ENCODE results near the gene NPTN. TPM values are rescaled to one million over a fixed set of nuclear protein-coding genes. Genes with fewer than 3 reads are reported as not detected.

NPTN gene
- total RNA-seq, 1 donor from 2014 or later = 86.1 TPM

- no peak for DNase-seq
These were observed 1.1 kb downstream of the NPTN start for GRCh38 chr15:73631915-73632669.

DNA sequence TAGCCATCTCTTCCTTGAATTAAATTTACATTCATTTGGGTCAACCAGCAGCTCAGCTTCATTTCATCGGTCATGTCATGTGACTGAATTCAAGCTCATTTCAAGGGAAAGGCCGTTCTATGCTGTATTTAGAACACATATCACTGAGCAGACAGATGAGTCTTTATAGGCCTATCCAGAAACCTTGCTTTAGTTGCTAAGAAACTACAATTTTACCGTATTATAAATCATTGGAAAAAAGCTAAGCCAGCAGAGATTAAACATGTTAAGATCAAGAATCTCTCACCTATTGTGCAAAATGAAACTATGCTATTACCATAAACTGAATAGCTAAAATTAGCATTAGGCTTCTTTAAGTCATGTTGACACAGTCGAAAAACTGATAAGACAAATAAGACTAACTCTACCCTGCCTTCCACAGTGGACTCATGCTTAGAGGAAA is 2.2 kb downstream of the NPTN start:
- DNase-seq = no peak

GRCh38 chr15:73629798-73630429 is 3.3 kb downstream of the NPTN start:
- no peak for DNase-seq

DNA sequence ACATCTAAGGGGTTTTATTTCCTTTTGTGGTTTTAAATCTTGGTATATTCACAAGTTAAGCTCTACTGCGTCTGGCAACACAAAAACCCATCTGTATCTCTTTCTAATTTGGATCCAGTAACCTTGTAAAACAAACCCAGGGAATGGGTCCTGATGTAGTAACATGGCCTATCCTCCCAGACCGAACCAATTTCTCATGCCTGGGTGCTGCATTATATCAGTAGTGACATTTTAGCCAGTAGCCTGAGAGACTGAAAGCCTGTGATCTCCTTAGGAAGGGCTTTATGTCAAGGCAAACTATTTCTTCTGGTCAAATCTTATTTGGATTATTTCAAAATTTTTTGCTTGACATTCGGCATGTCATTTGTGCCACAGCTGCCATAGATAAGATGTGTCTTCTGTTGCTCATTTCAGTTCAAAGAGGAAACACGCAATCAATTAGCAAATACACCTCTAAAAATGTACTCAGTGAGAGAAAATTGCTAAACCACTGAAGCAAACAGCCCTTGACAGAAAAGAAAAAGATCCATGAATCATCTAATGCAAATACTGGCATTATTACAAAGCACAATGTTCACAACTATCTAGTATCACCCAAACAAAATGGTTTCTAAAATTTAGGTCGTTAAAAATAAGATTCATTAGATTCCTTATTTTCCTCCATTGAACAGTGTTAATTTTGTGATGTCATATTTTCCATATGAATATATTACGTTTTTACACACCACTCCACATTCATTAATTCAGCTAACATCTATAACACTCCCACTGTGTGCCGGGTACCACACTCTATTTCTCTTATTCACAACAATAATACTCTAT is 4.0 kb downstream of the NPTN start:
- DNase-seq = no peak

- DNase-seq = no peak
These were observed 5.1 kb downstream of the NPTN start for GRCh38 chr15:73628102-73628501.

GRCh38 chr15:73626072-73626471 is 7.1 kb downstream of the NPTN start:
- DNase-seq = no peak

GRCh38 chr15:73624530-73624929 is 8.7 kb downstream of the NPTN start:
- DNase-seq = no peak

DNA sequence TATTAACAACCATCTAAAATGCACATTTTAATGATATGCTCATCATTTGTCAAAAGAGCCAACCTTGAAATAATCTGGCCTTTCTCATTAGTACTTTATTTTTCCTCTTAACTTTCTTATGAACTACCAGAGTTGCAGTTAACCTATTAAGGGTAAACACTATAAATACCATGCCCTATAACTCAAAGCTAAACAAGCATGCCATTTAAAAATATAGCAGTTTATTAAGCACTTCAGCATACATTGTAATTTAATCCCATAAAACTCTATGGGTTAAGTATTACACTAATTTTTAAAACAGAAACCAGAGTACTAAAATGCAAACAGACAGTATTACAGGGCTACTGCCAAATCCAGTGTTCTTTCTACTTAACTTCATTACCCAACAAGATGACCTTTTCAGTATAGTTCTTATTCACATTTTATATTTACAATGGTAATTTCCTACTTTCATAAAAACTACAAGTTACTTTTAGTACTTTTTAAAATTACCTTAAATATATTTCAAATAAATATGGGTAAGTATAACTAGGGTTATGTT is 11.8 kb downstream of the NPTN start:
- DNase-seq = no peak

DNA sequence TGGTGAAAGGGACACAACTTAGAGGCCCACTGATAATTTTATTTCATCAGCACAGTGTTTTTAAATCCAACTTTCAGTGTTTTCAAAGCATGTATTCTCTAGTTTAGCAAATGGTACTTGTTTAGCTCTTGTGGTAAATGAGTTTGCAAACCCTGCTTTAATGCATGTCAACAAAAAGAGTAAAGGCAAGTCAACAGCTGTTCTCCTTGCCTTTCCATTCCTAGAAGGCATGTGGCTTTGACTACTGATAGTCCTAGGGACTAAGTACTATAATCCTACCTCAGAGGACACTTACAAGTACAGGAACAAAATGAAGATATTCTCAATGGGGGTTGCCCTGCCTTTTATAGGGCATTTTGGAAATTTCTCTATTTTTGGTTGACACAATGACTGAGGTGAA is 13.1 kb downstream of the NPTN start:
- no peak for DNase-seq

DNA sequence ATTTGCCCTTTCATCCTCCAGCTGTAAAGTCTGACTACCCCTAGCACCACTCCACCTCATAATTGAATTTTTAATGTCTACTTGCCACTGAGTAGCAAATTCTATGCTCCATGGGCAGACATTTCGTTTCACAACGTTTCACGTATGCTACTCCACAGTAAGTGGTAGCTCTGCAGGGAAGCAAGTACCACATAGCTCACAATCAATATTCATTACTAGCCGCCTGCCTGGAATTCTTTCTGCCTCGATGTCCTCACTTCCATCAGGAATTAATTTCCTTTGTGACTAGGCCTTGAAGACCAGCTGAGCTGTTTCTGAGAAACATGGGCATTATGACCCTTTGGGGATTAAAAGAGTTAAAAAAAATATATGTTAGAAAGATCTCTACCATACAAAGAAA is 15.3 kb downstream of the NPTN start:
- no peak for DNase-seq

GRCh38 chr15:73617301-73617831 is 15.8 kb downstream of the NPTN start:
- DNase-seq = no peak

DNA sequence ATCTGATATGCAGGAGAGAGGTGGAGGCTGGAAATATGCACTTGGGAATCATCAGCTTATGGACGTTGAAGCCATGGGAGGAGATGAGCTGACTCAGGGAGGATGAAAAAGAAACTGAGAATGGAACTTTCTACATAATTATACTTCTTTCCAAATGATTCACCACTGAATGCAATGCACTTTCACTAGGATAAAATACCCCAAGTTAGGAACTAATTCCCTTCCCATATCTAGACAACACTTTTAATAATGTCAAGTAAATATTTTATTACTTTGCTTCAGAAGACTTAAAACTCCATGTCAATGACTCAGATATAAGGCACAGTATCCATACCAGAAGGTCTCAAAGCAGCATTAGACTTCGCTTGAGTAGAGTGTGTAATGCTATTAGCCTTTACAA is 24.2 kb downstream of the NPTN start:
- no peak for DNase-seq

- no peak for DNase-seq
These were observed 24.7 kb downstream of the NPTN start for GRCh38 chr15:73608475-73608874.

GRCh38 chr15:73607843-73608242 is 25.3 kb downstream of the NPTN start:
- DNase-seq = no peak

DNA sequence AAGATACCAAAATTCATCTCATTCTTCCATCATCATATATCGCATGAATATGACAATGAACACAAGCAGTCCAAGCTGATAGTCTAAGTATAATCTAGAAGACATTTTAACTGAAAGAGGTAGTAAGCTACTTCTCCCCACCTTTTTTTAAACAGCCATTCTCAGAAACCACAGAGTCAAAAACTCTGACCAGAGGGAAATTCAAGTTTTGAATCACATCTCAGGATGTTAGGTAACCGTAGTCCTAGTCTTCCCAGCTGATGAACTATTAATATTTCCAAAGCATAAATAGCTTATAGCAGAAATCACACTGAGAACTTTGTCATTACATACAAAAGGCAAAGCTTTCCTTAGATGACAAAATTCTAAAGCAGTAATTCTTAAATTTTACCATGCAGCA is 25.8 kb downstream of the NPTN start:
- DNase-seq = no peak

GRCh38 chr15:73605759-73606436 is 27.3 kb downstream of the NPTN start:
- no peak for DNase-seq

- no peak for DNase-seq
These were observed 28.7 kb downstream of the NPTN start for GRCh38 chr15:73604477-73604876.

- DNase-seq = no peak
These were observed 30.2 kb downstream of the NPTN start for GRCh38 chr15:73602992-73603391.

- no peak for DNase-seq
These were observed 30.7 kb downstream of the NPTN start for GRCh38 chr15:73602446-73602843.

GRCh38 chr15:73601451-73602445 is 31.4 kb downstream of the NPTN start:
- DNase-seq = peak; percentile 21

Measured in occipital lobe (tissue), 2 donors.